SJSA1 (cell line): ENCODE results near the gene PIP5KL1. TPM values are rescaled to one million over a fixed set of nuclear protein-coding genes. Genes with fewer than 3 reads are reported as not detected.

Experiments
- DNase-seq, 2 experiments: peaks; one replicate each; pipeline ENCODE4 v3.0.0-alpha.2; 2015 to 2020; ENCODE audit warnings: low spot score in 2 of 2, low read depth in 1 of 2
- H3K27ac ChIP-seq: fragments of 250-450 bp; sonication (Bioruptor Pico); 2 replicates; pipeline ENCODE4 v1.5.1; 2020; ENCODE audit warnings: mild to moderate bottlenecking, moderate library complexity
- H3K27me3 ChIP-seq: fragments of 250-450 bp; sonication (Bioruptor Pico); replicated peaks from 2 replicates; pipeline ENCODE4 v1.5.1; 2020; ENCODE audit warnings: mild to moderate bottlenecking, moderate library complexity
- H3K36me3 ChIP-seq: fragments of 250-450 bp; sonication (Bioruptor Pico); 2 replicates; pipeline ENCODE4 v1.5.1; 2020; ENCODE audit warnings: mild to moderate bottlenecking
- H3K4me1 ChIP-seq: fragments of 250-450 bp; sonication (Bioruptor Pico); replicated peaks from 2 replicates; pipeline ENCODE4 v1.6.1; 2021; ENCODE audit warnings: mild to moderate bottlenecking
- H3K4me3 ChIP-seq: fragments of 250-450 bp; sonication (Bioruptor Pico); 2 replicates; pipeline ENCODE4 v1.5.1; 2020; ENCODE audit warnings: mild to moderate bottlenecking
- H3K9me3 ChIP-seq: fragments of 250-450 bp; sonication (Bioruptor Pico); replicated peaks from 2 replicates; pipeline ENCODE4 v1.5.1; 2020; ENCODE audit warnings: mild to moderate bottlenecking
- total RNA-seq: library from RNA; depleted of rRNA; stranded (reverse); fragments of >200 nt; shearing (Covaris generic); gene quantifications from 2 replicates; pipeline ENCODE4 v1.2.3, GENCODE V29; 2014; rRNA removed

The PIP5KL1 gene
- total RNA-seq, 1 experiment from 2014 or later, result 1.6 TPM

- peaks cover 15% of the 10 kb centered on the region for H3K4me1 ChIP-seq
- H3K9me3 ChIP-seq, result no peaks in the 10 kb centered on the region
- no peak for DNase-seq
- H3K4me3 ChIP-seq, result no peak overlapping the region
- peaks cover 12% of the 10 kb centered on the region; the same call in 1 of the 2 replicates for H3K36me3 ChIP-seq
- no peaks in the 10 kb centered on the region for H3K27me3 ChIP-seq
- no peak overlapping the region for H3K27ac ChIP-seq
These were observed 56.0 kb downstream of the PIP5KL1 start for GRCh38 chr9:127874301-127875221.

- no peaks in the 10 kb centered on the region for H3K9me3 ChIP-seq
- peaks cover 18% of the 10 kb centered on the region; the same call in 1 of the 2 replicates for H3K36me3 ChIP-seq
- peaks cover 15% of the 10 kb centered on the region for H3K4me1 ChIP-seq
- DNase-seq, result no peak
- no peaks in the 10 kb centered on the region for H3K27me3 ChIP-seq
- H3K27ac ChIP-seq, result no peak overlapping the region
- no peak overlapping the region for H3K4me3 ChIP-seq
These were observed 56.7 kb downstream of the PIP5KL1 start for GRCh38 chr9:127873886-127874285.

- H3K4me3 ChIP-seq, result no peak overlapping the region
- no peak for DNase-seq
- no peaks in the 10 kb centered on the region for H3K9me3 ChIP-seq
- H3K27me3 ChIP-seq, result no peaks in the 10 kb centered on the region
- H3K27ac ChIP-seq, result no peak overlapping the region
- H3K36me3 ChIP-seq, result peaks cover 18% of the 10 kb centered on the region; the same call in 1 of the 2 replicates
- peaks cover 14% of the 10 kb centered on the region for H3K4me1 ChIP-seq
These were observed 57.3 kb downstream of the PIP5KL1 start for GRCh38 chr9:127873223-127873691.

GRCh38 chr9:127872369-127873222 is 58.0 kb downstream of the PIP5KL1 start:
- H3K27me3 ChIP-seq, result no peaks in the 10 kb centered on the region
- no peak overlapping the region for H3K27ac ChIP-seq
- peaks cover 7% of the 10 kb centered on the region for H3K4me1 ChIP-seq
- peaks cover 18% of the 10 kb centered on the region; the same call in 1 of the 2 replicates for H3K36me3 ChIP-seq
- DNase-seq, result no peak
- no peak overlapping the region for H3K4me3 ChIP-seq
- H3K9me3 ChIP-seq, result no peaks in the 10 kb centered on the region

GRCh38 chr9:127871531-127871930 is 59.0 kb downstream of the PIP5KL1 start:
- no peak for DNase-seq
- no peaks in the 10 kb centered on the region; the same call in 1 of the 2 replicates for H3K4me1 ChIP-seq
- no peaks in the 10 kb centered on the region for H3K27me3 ChIP-seq
- H3K4me3 ChIP-seq, result no peak overlapping the region
- no peak overlapping the region for H3K27ac ChIP-seq
- H3K9me3 ChIP-seq, result no peaks in the 10 kb centered on the region
- H3K36me3 ChIP-seq, result peaks cover 18% of the 10 kb centered on the region; the same call in 1 of the 2 replicates

- H3K4me3 ChIP-seq, result no peak overlapping the region
- H3K9me3 ChIP-seq, result no peaks in the 10 kb centered on the region
- H3K27me3 ChIP-seq, result no peaks in the 10 kb centered on the region
- H3K27ac ChIP-seq, result no peak overlapping the region
- H3K36me3 ChIP-seq, result peaks cover 18% of the 10 kb centered on the region; the same call in 1 of the 2 replicates
- DNase-seq, result no peak
- H3K4me1 ChIP-seq, result no peaks in the 10 kb centered on the region; the same call in 1 of the 2 replicates
These were observed 59.7 kb downstream of the PIP5KL1 start for GRCh38 chr9:127870887-127871286.

Other genes starting within 250 kb of the PIP5KL1 start
- gene CFAP157, start 223.8 kb downstream of the PIP5KL1 start, total RNA-seq, result 0.11 TPM in 1 of 2 replicates, not detected in the other
- 10.4 and 17.5 TPM in 2 replicates for gene PTRH1, start 215.1 kb downstream of the PIP5KL1 start, total RNA-seq
- gene TTC16, start 214.7 kb downstream of the PIP5KL1 start, total RNA-seq, result not detected in 2 replicates
- gene TOR2A, start 195.5 kb downstream of the PIP5KL1 start, total RNA-seq, result 5.3 and 11.4 TPM in 2 replicates
- gene SH2D3C, start 152.1 kb downstream of the PIP5KL1 start, total RNA-seq, result not detected in 2 replicates
- gene CDK9, start 144.7 kb downstream of the PIP5KL1 start, total RNA-seq, result 16.8 and 21.4 TPM in 2 replicates
- 49.0 and 70.0 TPM in 2 replicates for gene FPGS, start 127.9 kb downstream of the PIP5KL1 start, total RNA-seq
- gene ENG, start 76.1 kb downstream of the PIP5KL1 start, total RNA-seq, result 6.8 and 8.7 TPM in 2 replicates
- gene AK1, start 53.1 kb downstream of the PIP5KL1 start, total RNA-seq, result 32.6 and 32.7 TPM in 2 replicates
- 37.0 and 42.9 TPM in 2 replicates for gene ST6GALNAC6, start 31.2 kb downstream of the PIP5KL1 start, total RNA-seq
- gene ST6GALNAC4, start 13.7 kb downstream of the PIP5KL1 start, total RNA-seq, result 26.5 and 43.5 TPM in 2 replicates
- 20.4 and 24.5 TPM in 2 replicates for gene DPM2, start 7.1 kb upstream of the PIP5KL1 start, total RNA-seq
- 3.5 and 4.6 TPM in 2 replicates for gene EEIG1, start 50.2 kb upstream of the PIP5KL1 start, total RNA-seq
- gene NAIF1, start 136.5 kb upstream of the PIP5KL1 start, total RNA-seq, result 12.4 and 30.0 TPM in 2 replicates
- gene SLC25A25, start 137.5 kb upstream of the PIP5KL1 start, total RNA-seq, result 28.7 and 30.8 TPM in 2 replicates
- 37.9 and 41.4 TPM in 2 replicates for gene PTGES2, start 197.0 kb upstream of the PIP5KL1 start, total RNA-seq
- gene LCN2, start 218.7 kb upstream of the PIP5KL1 start, total RNA-seq, result not detected in 2 replicates
- 96.6 and 112 TPM in 2 replicates for gene BBLN, start 229.5 kb upstream of the PIP5KL1 start, total RNA-seq